ENCODE measurements around the gene AK5.

Gene AK5

DNA sequence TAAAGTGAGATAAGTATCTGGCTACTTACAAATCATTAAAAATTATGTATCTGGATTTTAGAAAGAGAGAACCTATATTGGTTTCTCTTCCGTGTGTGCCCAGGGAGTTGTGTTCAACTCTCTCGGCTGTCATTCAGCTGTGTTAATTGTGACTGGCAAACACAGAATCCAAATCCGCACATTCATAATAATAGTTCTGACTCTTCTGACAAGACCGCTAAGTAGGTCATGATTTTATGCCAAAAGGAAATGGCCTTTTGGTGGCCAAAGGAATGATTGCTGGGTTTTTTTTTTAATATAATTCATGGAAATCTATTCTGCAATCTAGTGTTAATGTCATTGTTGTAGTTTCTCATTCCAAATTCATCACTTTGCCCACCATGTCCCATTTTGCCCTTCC is 110.7 kb downstream of the AK5 start:
- TF ChIP-seq ZFX (IDR thresholded peaks at IDR 0.05; ENCODE audit: borderline replicate concordance): no peak
- no peak overlapping the region for H3K27ac ChIP-seq

DNA sequence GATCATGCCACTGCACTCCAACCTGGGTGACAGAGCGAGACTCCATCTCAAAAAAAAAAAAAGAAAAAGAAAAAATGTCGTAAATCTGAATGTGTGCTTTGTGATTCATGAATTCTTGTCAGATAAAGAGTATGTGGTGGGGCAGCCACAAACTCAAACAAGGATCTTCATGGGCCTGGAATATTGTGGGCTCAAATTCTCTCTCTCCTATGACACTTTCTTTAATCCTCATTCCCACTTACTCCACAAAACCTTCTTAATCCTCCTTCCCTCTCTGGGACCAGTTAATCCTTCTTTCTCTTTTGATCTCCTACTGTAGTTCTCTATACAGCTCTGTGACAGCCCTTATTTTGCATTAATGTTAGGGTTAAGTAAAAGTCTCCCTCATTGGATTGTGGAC is 112.3 kb downstream of the AK5 start:
- no peak for TF ChIP-seq ZFX (IDR thresholded peaks at IDR 0.05; ENCODE audit: borderline replicate concordance)
- TF ChIP-seq, protein P1, sequence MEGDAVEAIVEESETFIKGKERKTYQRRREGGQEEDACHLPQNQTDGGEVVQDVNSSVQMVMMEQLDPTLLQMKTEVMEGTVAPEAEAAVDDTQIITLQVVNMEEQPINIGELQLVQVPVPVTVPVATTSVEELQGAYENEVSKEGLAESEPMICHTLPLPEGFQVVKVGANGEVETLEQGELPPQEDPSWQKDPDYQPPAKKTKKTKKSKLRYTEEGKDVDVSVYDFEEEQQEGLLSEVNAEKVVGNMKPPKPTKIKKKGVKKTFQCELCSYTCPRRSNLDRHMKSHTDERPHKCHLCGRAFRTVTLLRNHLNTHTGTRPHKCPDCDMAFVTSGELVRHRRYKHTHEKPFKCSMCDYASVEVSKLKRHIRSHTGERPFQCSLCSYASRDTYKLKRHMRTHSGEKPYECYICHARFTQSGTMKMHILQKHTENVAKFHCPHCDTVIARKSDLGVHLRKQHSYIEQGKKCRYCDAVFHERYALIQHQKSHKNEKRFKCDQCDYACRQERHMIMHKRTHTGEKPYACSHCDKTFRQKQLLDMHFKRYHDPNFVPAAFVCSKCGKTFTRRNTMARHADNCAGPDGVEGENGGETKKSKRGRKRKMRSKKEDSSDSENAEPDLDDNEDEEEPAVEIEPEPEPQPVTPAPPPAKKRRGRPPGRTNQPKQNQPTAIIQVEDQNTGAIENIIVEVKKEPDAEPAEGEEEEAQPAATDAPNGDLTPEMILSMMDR (IDR thresholded peaks at IDR 0.05): no peak
- H3K27ac ChIP-seq: no peak overlapping the region

DNA sequence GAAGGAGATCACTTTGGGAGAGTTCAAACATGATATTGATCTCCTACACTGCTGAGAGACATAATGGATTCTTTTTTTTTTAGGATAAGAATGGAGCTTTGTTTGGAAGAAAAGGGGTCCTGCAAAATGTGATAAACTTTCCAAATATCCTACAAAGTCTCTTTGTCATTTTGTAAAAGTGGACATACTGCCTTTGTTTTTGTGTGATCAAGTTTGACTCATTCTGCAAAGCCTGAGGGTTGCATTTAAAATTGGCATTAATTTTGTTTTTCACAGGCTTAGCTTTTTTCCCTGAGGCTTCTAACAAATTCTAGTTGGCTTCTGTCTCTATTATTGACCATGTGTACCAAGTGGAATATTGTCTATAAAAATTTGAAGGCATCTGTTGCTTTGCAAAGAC is 113.2 kb downstream of the AK5 start:
- no peak overlapping the region for H3K27ac ChIP-seq

DNA sequence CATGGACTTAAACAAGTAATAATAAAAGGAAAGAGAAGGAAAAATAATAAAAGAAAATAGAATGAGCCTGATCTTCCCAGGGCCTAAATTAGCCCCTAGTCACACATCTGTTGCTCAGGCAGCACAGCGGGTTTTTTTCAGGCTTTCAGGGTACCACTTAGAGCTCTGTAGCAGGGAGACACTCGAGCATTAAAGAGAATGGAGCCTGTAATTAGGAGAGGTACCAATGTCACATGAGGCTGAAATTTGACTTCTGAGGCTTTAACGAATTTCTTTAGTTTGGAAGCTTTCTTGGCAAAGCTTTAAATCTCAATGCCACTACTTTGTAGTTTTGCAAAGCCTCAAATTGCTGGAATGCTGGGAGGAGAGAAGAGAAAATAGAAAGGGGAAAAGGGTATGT is 116.3 kb downstream of the AK5 start:
- TF ChIP-seq, protein P1 (IDR thresholded peaks at IDR 0.05): no peak
- TF ChIP-seq ZFX (IDR thresholded peaks at IDR 0.05; ENCODE audit: borderline replicate concordance): no peak

More for the DNA sequence above, 113.2 kb downstream of the AK5 start:
- TF ChIP-seq, protein P1 (IDR thresholded peaks at IDR 0.05): no peak
- TF ChIP-seq ZFX (IDR thresholded peaks at IDR 0.05; ENCODE audit: borderline replicate concordance): no peak

DNA sequence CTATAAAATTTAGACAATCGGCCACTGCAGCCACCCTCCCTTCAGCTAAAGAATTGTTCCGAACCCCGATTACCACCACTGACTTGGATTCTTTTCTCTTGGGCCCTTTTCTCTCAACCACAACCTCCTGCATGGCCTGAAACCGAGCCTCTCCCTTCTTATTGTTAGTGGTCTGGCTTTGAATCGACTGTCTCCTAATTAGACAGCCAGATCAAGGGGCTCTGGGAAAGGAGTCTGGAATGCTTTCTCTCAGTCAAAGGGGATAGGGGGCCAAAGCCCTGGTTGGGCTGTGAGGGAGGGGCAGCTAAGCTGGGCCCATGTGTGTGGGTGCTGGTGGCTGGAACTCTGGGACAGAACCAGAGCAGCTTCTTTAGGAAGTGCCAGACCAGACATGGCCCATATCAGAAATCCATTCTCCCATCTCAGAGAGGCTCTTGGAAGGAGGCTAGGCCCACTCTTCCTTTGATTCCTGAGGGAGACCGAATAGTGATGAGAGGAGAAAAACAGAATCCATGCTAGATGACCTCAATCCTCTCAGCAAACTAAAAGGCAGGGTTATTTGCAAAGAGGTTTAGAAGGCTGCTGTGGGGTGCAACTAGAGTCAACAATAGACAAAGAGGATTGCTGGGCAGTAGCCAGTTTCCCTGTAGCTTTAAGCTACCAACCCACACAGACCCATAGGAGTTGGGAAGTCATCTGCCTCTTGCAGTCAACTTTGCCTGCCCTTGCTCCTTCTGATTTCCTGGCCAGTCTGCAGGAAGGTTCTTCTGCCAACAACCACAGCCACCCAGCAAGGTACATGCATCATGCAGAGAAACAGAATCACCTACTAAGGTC is 117.6 kb downstream of the AK5 start:
- H3K27ac ChIP-seq: no peak overlapping the region
- TF ChIP-seq ZFX (IDR thresholded peaks at IDR 0.05; ENCODE audit: borderline replicate concordance): no peak
- TF ChIP-seq, protein P1 (IDR thresholded peaks at IDR 0.05): no peak

More for the DNA sequence above, 116.3 kb downstream of the AK5 start:
- H3K27ac ChIP-seq: no peak overlapping the region

DNA sequence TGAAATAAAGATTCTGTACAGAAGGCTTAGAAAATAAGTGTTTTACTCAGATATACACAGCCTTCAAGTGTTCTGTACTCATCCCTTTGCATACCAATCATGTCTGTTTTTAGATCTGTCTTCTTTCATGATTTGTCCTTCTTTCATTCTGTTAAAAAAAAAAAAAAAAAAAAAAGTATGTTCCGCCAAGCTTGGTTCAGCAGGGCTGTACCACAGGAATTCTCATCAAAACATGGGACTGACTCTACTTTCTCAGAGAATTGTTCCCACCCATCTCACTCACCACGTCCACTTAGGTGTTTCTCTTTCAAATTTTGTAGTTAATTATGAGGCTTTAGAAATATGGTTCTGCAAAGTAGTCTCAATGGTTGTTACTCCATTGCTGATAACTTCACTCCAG is 119.0 kb downstream of the AK5 start:
- TF ChIP-seq, protein P1 (IDR thresholded peaks at IDR 0.05): no peak
- no peak for TF ChIP-seq ZFX (IDR thresholded peaks at IDR 0.05; ENCODE audit: borderline replicate concordance)
- no peak overlapping the region for H3K27ac ChIP-seq

DNA sequence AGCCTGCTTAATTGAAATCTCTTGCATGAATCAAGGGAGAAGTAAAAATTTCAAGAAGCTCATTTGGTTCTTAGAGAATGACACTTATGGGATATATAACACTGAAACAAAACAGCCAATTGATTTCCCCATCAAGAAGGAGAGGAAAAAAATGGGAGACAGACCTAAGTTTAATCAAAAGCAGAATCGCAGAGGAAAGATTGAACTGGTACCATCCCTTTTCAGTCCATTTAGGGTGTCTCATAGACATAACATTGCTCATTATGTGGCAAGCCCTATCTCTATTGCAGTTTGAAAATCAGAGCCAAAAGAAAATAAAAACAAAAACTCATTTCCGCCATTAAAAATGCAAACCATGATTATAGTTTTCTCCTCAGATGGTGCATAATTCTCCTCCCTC is 119.6 kb downstream of the AK5 start:
- TF ChIP-seq, protein P1 (IDR thresholded peaks at IDR 0.05): no peak
- no peak for TF ChIP-seq ZFX (IDR thresholded peaks at IDR 0.05; ENCODE audit: borderline replicate concordance)
- no peak overlapping the region for H3K27ac ChIP-seq

Measured in 22Rv1 (cell line).